SU-DHL-6 (cell line): ENCODE measurements around the gene NME7.

Experiments used
- H2AFZ ChIP-seq: fragments of 200-600 bp; sonication (generic); 2 replicates; pipeline ENCODE4 v1.6.1; 2014; ENCODE audit warnings: low read depth, mild to moderate bottlenecking, moderate library complexity, mixed read lengths, antibody characterized with exemption, low read length; ENCODE audit not compliant: severe bottlenecking
- H3F3A ChIP-seq: fragments of 200-600 bp; shearing (Covaris generic); 2 replicates; pipeline ENCODE4 v1.6.0; 2016; ENCODE audit warnings: antibody characterized with exemption, mild to moderate bottlenecking; ENCODE audit not compliant: insufficient read depth
- H3K27ac ChIP-seq: fragments of 200-600 bp; sonication (generic); 2 replicates; pipeline ENCODE4 v1.5.1; 2016; ENCODE audit warnings: low read depth, mild to moderate bottlenecking, low read length, moderate library complexity, mixed read lengths
- H3K27me3 ChIP-seq: fragments of 200-600 bp; sonication (generic), shearing (Covaris generic); 2 replicates; pipeline ENCODE4 v1.6.0; 2014; ENCODE audit warnings: mild to moderate bottlenecking, low read length
- H3K36me3 ChIP-seq: fragments of 200-600 bp; sonication (generic); 2 replicates; pipeline ENCODE4 v1.6.1; 2014; ENCODE audit warnings: mild to moderate bottlenecking, low read length, mixed read lengths
- H3K4me2 ChIP-seq: fragments of 300-600, 200-600 bp; shearing (Covaris generic), sonication (generic); 2 replicates; pipeline ENCODE4 v1.6.0; 2014; ENCODE audit warnings: low read length, low read depth, mild to moderate bottlenecking; ENCODE audit not compliant: poor library complexity, severe bottlenecking
- H3K4me3 ChIP-seq: fragments of 200-600 bp; sonication (generic); 2 replicates; pipeline ENCODE4 v1.5.1; 2014; ENCODE audit warnings: antibody characterized with exemption, low read length, mild to moderate bottlenecking, mixed read lengths; ENCODE audit not compliant: insufficient read depth, poor library complexity, severe bottlenecking
- H3K79me2 ChIP-seq: fragments of 200-600 bp; sonication (generic); 2 replicates; pipeline ENCODE4 v1.6.1; 2014; ENCODE audit warnings: mild to moderate bottlenecking, low read length, moderate library complexity; ENCODE audit not compliant: insufficient read depth
- H3K9ac ChIP-seq: fragments of 200-600 bp; sonication (generic); 2 replicates; pipeline ENCODE4 v1.7.0; 2014; ENCODE audit warnings: mild to moderate bottlenecking, low read length
- H3K9me2 ChIP-seq: fragments of 200-600 bp; sonication (generic); replicated peaks from 2 replicates; pipeline ENCODE4 v1.6.1; 2014; ENCODE audit warnings: low read length; ENCODE audit not compliant: insufficient read depth
- H3K9me3 ChIP-seq: fragments of 200-600 bp; sonication (generic); 2 replicates; pipeline ENCODE4 v1.6.1; 2014; ENCODE audit warnings: low read length, mixed read lengths; ENCODE audit not compliant: insufficient read depth
- H4K20me1 ChIP-seq: fragments of 200-600 bp; sonication (generic); 2 replicates; pipeline ENCODE4 v1.6.1; 2014; ENCODE audit warnings: low read depth, mild to moderate bottlenecking, antibody characterized with exemption, low read length, moderate library complexity, mixed read lengths
- EZH2phosphoT487 ChIP-seq: fragments of 200-600 bp; sonication (generic), shearing (Covaris generic); conservative IDR thresholded peaks from 2 replicates; pipeline ENCODE4 v1.6.1; 2018; ENCODE audit warnings: mild to moderate bottlenecking, antibody characterized with exemption, low read length, moderate library complexity, mixed read lengths
- TF ChIP-seq, protein P1 (sequence below): fragments of 200-600 bp; sonication (generic); IDR thresholded peaks from one replicate; pipeline ENCODE4 v1.5.1; 2017; ENCODE audit warnings: antibody characterized with exemption, mild to moderate bottlenecking, low read length, moderate library complexity; ENCODE audit not compliant: insufficient read depth, poor library complexity, severe bottlenecking

NME7 gene

DNA sequence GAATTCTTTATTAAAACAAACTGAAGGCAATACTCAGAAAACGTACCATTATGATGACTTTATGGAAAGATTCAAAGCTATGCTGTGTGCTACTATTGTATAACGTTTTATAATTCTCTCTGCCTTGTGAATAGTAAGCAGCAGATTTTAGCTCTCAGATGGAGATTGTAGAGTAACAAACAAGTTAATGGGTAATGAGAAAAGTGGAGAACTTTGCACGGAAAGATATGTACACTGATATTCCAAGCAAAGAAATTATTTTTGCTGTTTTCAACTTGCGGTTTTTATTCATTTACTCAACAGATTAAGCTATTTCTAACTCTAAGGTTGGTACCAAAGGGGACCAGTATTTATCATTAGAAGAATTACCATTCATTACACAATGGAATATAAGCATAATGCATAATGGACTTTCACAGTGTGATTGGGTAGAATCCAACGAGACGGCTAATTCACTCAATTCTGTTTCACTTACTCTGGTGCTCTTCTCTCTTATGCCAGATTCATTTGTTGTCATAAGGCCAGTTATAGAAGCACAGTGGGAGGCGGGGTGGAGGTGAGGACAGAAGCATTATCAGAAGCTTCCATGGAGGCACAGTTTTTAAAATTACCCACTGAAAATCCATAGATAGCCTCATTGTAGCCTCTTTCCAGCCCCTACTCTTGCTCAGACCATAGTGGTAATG, 222.5 kb downstream of the NME7 start:
- H3K4me3 ChIP-seq = no peak overlapping the region
- H3K27me3 ChIP-seq = no peaks in the 10 kb centered on the region
- no peaks in the 10 kb centered on the region for H3K36me3 ChIP-seq
- H4K20me1 ChIP-seq = no peaks in the 10 kb centered on the region
- no peak overlapping the region for H3K9ac ChIP-seq
- no peaks in the 10 kb centered on the region for H3K9me3 ChIP-seq
- no peaks in the 10 kb centered on the region for H3K79me2 ChIP-seq
- no peak overlapping the region for H3K4me2 ChIP-seq
- no peak overlapping the region for H3K27ac ChIP-seq
- no peaks in the 10 kb centered on the region for H3K9me2 ChIP-seq
- H2AFZ ChIP-seq = no peak overlapping the region
- TF ChIP-seq EZH2phosphoT487 = no peak
- TF ChIP-seq, protein P1, sequence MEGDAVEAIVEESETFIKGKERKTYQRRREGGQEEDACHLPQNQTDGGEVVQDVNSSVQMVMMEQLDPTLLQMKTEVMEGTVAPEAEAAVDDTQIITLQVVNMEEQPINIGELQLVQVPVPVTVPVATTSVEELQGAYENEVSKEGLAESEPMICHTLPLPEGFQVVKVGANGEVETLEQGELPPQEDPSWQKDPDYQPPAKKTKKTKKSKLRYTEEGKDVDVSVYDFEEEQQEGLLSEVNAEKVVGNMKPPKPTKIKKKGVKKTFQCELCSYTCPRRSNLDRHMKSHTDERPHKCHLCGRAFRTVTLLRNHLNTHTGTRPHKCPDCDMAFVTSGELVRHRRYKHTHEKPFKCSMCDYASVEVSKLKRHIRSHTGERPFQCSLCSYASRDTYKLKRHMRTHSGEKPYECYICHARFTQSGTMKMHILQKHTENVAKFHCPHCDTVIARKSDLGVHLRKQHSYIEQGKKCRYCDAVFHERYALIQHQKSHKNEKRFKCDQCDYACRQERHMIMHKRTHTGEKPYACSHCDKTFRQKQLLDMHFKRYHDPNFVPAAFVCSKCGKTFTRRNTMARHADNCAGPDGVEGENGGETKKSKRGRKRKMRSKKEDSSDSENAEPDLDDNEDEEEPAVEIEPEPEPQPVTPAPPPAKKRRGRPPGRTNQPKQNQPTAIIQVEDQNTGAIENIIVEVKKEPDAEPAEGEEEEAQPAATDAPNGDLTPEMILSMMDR = no peak
- no peaks in the 10 kb centered on the region for H3F3A ChIP-seq

DNA sequence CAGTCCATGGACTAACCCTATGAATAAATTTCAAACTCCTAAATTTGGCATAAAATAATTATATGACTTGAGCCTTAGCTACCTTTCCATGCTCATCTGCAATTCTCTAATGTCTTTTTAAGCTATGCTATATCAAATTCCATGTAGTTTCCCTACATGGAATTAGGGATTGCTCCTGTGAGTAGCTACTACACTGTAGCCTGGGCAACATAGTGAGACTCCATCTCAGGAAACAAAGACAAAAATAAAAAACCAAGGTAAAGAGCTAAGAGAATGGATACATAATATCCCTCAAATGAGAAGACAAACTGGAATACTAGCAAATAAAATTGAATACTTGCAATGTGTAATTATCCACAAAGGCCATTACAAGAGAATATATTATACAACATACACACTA, 223.6 kb downstream of the NME7 start:
- Histone ChIP-seq H3K27me3 (no peaks in the 10 kb centered on the region), H3K36me3 (no peaks in the 10 kb centered on the region), H4K20me1 (no peaks in the 10 kb centered on the region), H3K27ac (no peak overlapping the region), H3K4me3 (no peak overlapping the region), H2AFZ (no peak overlapping the region), H3K9me3 (no peaks in the 10 kb centered on the region), H3F3A (no peaks in the 10 kb centered on the region), H3K9me2 (no peaks in the 10 kb centered on the region), H3K4me2 (no peak overlapping the region), H3K9ac (no peak overlapping the region), H3K79me2 (no peaks in the 10 kb centered on the region)
- TF ChIP-seq EZH2phosphoT487 = no peak
- TF ChIP-seq, protein P1 = no peak

DNA sequence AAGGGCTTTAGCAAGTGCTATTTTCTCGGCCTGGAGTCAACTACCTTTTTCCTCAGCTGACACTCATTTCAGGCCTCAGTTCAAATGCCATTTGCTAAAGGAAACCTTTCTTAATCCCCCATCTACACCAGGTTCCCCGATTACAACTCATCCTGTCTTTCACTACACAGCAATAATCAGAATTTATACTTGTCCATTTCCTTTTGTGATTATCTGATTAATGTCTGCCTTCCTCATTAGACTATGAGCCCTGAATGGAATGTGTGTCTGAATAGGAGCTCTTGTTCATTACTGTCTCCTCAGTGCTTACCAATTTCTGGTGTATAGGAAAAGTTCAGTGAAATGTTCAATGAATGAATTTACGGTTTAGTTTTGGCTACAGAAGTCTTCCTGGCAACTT, 224.3 kb downstream of the NME7 start:
- H3K4me2 ChIP-seq = no peak overlapping the region
- H3K27me3 ChIP-seq = no peaks in the 10 kb centered on the region
- H3K79me2 ChIP-seq = no peaks in the 10 kb centered on the region
- no peak overlapping the region for H3K27ac ChIP-seq
- no peaks in the 10 kb centered on the region for H3K36me3 ChIP-seq
- H3K9me3 ChIP-seq = no peaks in the 10 kb centered on the region
- no peak overlapping the region for H3K9ac ChIP-seq
- H3F3A ChIP-seq = no peaks in the 10 kb centered on the region
- H3K4me3 ChIP-seq = no peak overlapping the region
- TF ChIP-seq, protein P1 = no peak
- no peak for TF ChIP-seq EZH2phosphoT487
- H3K9me2 ChIP-seq = no peaks in the 10 kb centered on the region
- no peak overlapping the region for H2AFZ ChIP-seq
- H4K20me1 ChIP-seq = no peaks in the 10 kb centered on the region
